ENCODE measurements around the gene PLPPR1. TPM values are rescaled to one million over a fixed set of nuclear protein-coding genes. Genes with fewer than 3 reads are reported as not detected.
A peak's percentile ranks its signal among the peaks of the same experiment; 100 is the strongest.

The PLPPR1 gene
- total and polyA plus RNA-seq, 2 of the 13 experiments (the other 11 are each of a cell fraction or from before 2014, with no cell fraction given), result 16.0 to 84.7 TPM

- TF ChIP-seq BRCA1 (CRISPR knock-in tag; IDR thresholded peaks at IDR 0.05) (0 out of 2 replicates have a peak, but pooled peaks have one; percentile 58), ETS1 (CRISPR knock-in tag; IDR thresholded peaks at IDR 0.05) (no peak), AHDC1 (CRISPR knock-in tag; IDR thresholded peaks at IDR 0.05; ENCODE audit: borderline replicate concordance) (peak; percentile 99), ASH2L (IDR thresholded peaks at IDR 0.05; ENCODE audit: insufficient read length, low read depth, low read length) (peak; percentile 97), HDAC2 (CRISPR knock-in tag; IDR thresholded peaks at IDR 0.05) (peak; percentile 85), MED13 (CRISPR knock-in tag; IDR thresholded peaks at IDR 0.05) (peak; percentile 62; the same call in 1 of the 2 replicates), SMC3 (IDR thresholded peaks at IDR 0.05; ENCODE audit: low read length) (peak; percentile 52), ZNF34 (CRISPR knock-in tag; IDR thresholded peaks at IDR 0.05; ENCODE audit: borderline replicate concordance) (no peak; the same call in 1 of the 2 replicates), GLMP (CRISPR knock-in tag; IDR thresholded peaks at IDR 0.05; ENCODE audit: borderline replicate concordance) (no peak), PAX8 (CRISPR knock-in tag; IDR thresholded peaks at IDR 0.05; ENCODE audit: borderline replicate concordance) (no peak), ZSCAN31 (CRISPR knock-in tag; IDR thresholded peaks at IDR 0.05; ENCODE audit: low read depth) (0 out of 2 replicates have a peak, but pooled peaks have one; percentile 36), NR2C2 (CRISPR knock-in tag; IDR thresholded peaks at IDR 0.05; ENCODE audit: borderline replicate concordance) (peak; percentile 30; the same call in 1 of the 2 replicates), HINFP (CRISPR knock-in tag; IDR thresholded peaks at IDR 0.05; ENCODE audit: low read depth) (no peak), ZNF280D (CRISPR knock-in tag; IDR thresholded peaks at IDR 0.05) (peak; percentile 39; the same call in 1 of the 2 replicates), ZNF136 (CRISPR knock-in tag; IDR thresholded peaks at IDR 0.05; ENCODE audit: low read depth) (peak; percentile 80; the same call in 1 of the 2 replicates), KAT8 (CRISPR knock-in tag; IDR thresholded peaks at IDR 0.05) (peak; percentile 76)
Observed at GRCh38 chr9:101354143-101354764, 325.7 kb downstream of the PLPPR1 start (continued).
